Stimulated activated naive B cell treated with anti-CD40 and anti-IgM and Interleukin-4, amounts not matched to agents 10 μg/mL and 1 μg/mL and 100 μg/mL, for 72 hours (primary cell): Measurements from ENCODE around the gene NPM1.
"Not testable (repeated sequence)": the region's sequence is repeated elsewhere in the genome, so short reads cannot be mapped to it uniquely, and the experiment has no call there.

Experiments used
- ATAC-seq, 2 donors: fragments of 150-1000 bp; cut with Tn5 transposase; replicated peaks; 2 replicates each; pipeline ENCODE4 v1.10.0; 2021; ENCODE audit warnings: moderate library complexity in 1 of 2
- DNase-seq: peaks from one replicate; pipeline ENCODE4 v3.0.0; 2021
- H3K27ac Mint-ChIP-seq: one replicate; pipeline ENCODE4 v1.8.0; 2022; ENCODE audit warnings: mild to moderate bottlenecking, mixed read lengths
- H3K27me3 Mint-ChIP-seq, 2 donors: one replicate each; pipeline ENCODE4 v1.8.0; 2022; ENCODE audit warnings: mixed read lengths in 2 of 2
- H3K36me3 Mint-ChIP-seq, 2 donors: one replicate each; pipeline ENCODE4 v1.8.0; 2022; ENCODE audit warnings: mixed read lengths in 2 of 2, mild to moderate bottlenecking in 1 of 2
- H3K4me1 Mint-ChIP-seq, 2 donors: one replicate each; pipeline ENCODE4 v1.8.0; 2022; ENCODE audit warnings: mixed read lengths in 2 of 2, mild to moderate bottlenecking in 1 of 2
- H3K4me3 Mint-ChIP-seq, 2 donors: one replicate each; pipeline ENCODE4 v1.8.0; 2022; ENCODE audit warnings: mild to moderate bottlenecking in 2 of 2, mixed read lengths in 2 of 2, moderate library complexity in 1 of 2
- H3K9me3 Mint-ChIP-seq, 2 donors: one replicate each; pipeline ENCODE4 v1.8.0; 2022; ENCODE audit warnings: mixed read lengths in 2 of 2, mild to moderate bottlenecking in 1 of 2

The NPM1 gene

DNA sequence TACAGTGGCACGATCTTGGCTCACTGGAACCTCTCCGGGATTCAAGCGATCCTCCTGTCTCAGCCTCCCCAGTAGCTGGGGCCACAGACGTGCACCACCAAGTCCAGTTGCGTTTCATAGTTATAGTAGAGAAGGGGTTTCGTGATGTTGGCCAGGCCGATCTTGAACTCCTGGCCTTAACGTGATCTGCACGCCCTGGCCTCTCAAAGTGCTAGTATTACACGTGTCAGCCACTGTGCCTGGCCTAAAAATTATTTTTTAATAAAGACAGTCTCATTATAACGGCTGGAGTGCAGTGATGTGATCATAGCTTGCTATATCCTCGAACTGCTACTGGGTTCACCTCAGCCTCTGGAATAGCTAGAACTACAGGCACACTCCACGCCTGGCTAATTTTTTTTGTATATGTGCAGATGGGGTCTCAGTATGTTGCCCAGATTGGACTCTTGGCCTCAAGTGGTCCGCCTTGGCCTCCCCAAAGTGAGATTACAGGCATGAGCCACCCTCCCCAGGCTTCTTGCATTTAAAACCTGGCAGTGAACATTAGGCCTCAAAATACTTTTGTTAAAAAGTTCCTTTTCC is 4.4 kb downstream of the NPM1 start:
- Mint-ChIP-seq H3K27me3 (peaks cover 0 to 4% of the 10 kb centered on the region in 2 donors), H3K4me3 (peak overlapping the region; percentile 21 to 44), H3K9me3 (no peaks in the 10 kb centered on the region), H3K4me1 (peaks cover 31 to 77% of the 10 kb centered on the region in 2 donors), H3K36me3 (peaks cover 64 to 73% of the 10 kb centered on the region in 2 donors), H3K27ac (peak overlapping the region; percentile 59)
- DNase-seq (no peak), ATAC-seq (no peak)

- no peak for ATAC-seq
- peaks cover 66 to 72% of the 10 kb centered on the region in 2 donors for H3K36me3 Mint-ChIP-seq
- peaks cover 29 to 75% of the 10 kb centered on the region in 2 donors for H3K4me1 Mint-ChIP-seq
- DNase-seq = no peak
- peaks cover 0 to 2% of the 10 kb centered on the region in 2 donors for H3K27me3 Mint-ChIP-seq
- no peaks in the 10 kb centered on the region for H3K9me3 Mint-ChIP-seq
- H3K27ac Mint-ChIP-seq = peak overlapping the region; percentile 81
- peak overlapping the region; percentile 50 to 62 for H3K4me3 Mint-ChIP-seq
Measured at GRCh38 chr5:171392585-171393159, 5.0 kb downstream of the NPM1 start.

DNA sequence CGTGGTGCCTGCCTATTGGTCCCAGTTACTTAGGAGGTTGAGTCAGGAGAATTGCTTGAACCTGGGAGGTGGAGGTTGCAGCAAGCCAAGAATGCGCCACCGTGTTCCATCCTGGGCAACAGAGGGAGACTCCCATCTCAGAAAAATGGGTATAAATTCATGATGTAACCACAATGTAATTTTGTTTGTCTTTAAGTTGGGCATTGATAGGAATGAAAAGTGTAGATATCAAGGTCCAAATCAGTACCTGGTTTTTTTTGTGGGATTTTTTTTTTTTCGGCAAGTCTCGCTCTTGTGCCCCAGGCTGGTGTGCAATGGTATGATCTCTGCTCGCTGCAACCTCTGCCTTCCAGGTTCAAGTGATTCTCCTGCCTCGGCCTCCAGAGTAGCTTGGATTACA is 7.4 kb downstream of the NPM1 start:
- DNase-seq (no peak), ATAC-seq (no peak)
- H3K4me3 Mint-ChIP-seq = no peak overlapping the region
- peaks cover 54 to 62% of the 10 kb centered on the region in 2 donors for H3K36me3 Mint-ChIP-seq
- peaks cover 24 to 62% of the 10 kb centered on the region in 2 donors for H3K4me1 Mint-ChIP-seq
- H3K9me3 Mint-ChIP-seq = no peaks in the 10 kb centered on the region
- H3K27ac Mint-ChIP-seq = peak overlapping the region; percentile 42
- H3K27me3 Mint-ChIP-seq = no peaks in the 10 kb centered on the region

DNA sequence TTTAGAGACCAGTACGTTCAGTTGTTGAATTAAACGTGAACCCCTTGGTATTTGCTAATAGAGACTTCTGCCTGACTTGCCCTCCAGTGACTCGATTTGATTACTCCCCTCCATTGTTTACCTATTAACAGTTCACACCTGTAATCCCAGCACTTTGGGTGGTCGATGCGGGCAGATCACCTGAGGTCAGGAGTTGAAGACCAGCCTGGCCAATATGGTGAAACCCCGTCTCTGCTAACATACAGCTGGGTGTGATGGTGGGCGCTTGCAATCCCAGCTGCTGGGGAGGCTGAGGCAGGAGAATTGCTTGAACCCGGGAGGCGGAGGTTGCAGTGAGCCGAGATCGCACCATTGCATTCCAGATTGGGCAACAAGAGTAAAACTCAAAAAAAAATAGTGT is 8.9 kb downstream of the NPM1 start:
- not testable (repeated sequence) for DNase-seq, H3K27me3 Mint-ChIP-seq, ATAC-seq, H3K9me3 Mint-ChIP-seq, H3K27ac Mint-ChIP-seq, H3K4me3 Mint-ChIP-seq
- peaks cover 56 to 60% of the 10 kb centered on the region in 2 donors for H3K36me3 Mint-ChIP-seq
- H3K4me1 Mint-ChIP-seq = peaks cover 16 to 53% of the 10 kb centered on the region in 2 donors

DNA sequence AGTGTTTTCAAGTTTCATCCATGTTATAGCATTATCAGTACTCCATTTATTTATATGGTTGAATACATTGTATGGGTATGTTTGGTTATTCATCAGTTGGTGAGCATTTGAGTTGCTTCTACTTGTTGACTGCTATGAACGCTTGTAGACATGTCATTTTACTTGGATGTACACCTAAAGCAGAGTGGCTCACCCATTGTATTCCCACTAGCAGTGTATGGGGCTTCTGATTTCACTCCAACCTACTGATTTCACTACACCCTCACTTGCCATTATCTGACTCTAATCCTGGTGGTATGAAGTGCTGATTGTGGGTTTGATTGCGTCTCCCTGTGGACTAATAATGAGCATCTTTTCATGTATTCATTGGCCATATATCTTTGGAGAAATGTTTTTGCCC is 9.5 kb downstream of the NPM1 start:
- DNase-seq (no peak), ATAC-seq (no peak)
- no peak overlapping the region for H3K27ac Mint-ChIP-seq
- no peak overlapping the region for H3K4me3 Mint-ChIP-seq
- H3K9me3 Mint-ChIP-seq = no peaks in the 10 kb centered on the region
- H3K36me3 Mint-ChIP-seq = peaks cover 56 to 63% of the 10 kb centered on the region in 2 donors
- H3K27me3 Mint-ChIP-seq = no peaks in the 10 kb centered on the region
- H3K4me1 Mint-ChIP-seq = peaks cover 14 to 49% of the 10 kb centered on the region in 2 donors

GRCh38 chr5:171397599-171397998 is 9.9 kb downstream of the NPM1 start:
- Mint-ChIP-seq H3K9me3 (no peaks in the 10 kb centered on the region), H3K27me3 (no peaks in the 10 kb centered on the region), H3K27ac (no peak overlapping the region), H3K36me3 (peaks cover 54 to 62% of the 10 kb centered on the region in 2 donors), H3K4me3 (no peak overlapping the region), H3K4me1 (peaks cover 13 to 45% of the 10 kb centered on the region in 2 donors)
- no peak for DNase-seq
- ATAC-seq = no peak

DNA sequence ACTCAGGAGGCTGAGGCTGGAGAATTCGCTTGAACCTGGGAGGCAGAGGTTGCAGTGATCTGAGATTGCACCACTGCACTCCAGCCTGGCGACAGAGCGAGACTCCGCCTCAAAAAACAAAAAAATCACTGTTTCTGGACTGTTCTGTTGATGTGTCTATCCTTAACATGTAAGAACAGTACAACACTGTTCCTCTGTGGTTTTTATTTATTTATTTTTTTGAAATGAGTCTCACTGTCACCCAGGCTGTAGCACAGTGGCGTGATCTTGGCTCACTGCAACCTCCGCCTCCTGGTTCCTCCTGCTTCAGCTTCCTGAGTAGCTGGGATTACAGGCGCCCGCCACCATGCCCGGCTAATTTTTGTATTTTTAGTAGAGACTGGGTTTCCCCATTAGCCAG is 11.0 kb downstream of the NPM1 start:
- H3K27ac Mint-ChIP-seq, H3K9me3 Mint-ChIP-seq, H3K4me3 Mint-ChIP-seq, ATAC-seq, H3K27me3 Mint-ChIP-seq, DNase-seq: not testable (repeated sequence)
- H3K36me3 Mint-ChIP-seq = peaks cover 47 to 55% of the 10 kb centered on the region in 2 donors
- peaks cover 8 to 35% of the 10 kb centered on the region in 2 donors for H3K4me1 Mint-ChIP-seq

DNA sequence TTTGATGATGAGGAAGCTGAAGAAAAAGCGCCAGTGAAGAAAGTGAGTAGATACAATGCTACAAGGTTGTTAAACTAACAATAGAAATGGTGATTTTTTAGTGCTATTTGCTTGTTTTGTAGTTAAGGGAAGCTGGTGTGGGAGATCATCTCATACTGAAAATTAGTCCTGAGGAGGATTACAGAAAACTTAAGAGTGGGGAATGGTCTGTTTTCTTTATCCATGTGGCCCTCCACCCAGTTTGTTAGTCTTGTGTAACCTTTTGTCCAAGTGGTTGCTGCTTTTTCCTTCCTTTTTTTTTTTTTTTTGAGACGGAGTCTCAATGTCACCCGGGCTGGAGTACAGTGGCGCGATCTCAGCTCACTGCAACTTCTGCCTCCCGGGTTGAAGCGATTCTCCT is 12.5 kb downstream of the NPM1 start:
- no peak overlapping the region for H3K4me3 Mint-ChIP-seq
- H3K36me3 Mint-ChIP-seq = peaks cover 43 to 51% of the 10 kb centered on the region in 2 donors
- DNase-seq (no peak), ATAC-seq (no peak)
- no peak overlapping the region for H3K27ac Mint-ChIP-seq
- no peaks in the 10 kb centered on the region for H3K27me3 Mint-ChIP-seq
- peaks cover 8 to 33% of the 10 kb centered on the region in 2 donors for H3K4me1 Mint-ChIP-seq
- H3K9me3 Mint-ChIP-seq = no peaks in the 10 kb centered on the region

DNA sequence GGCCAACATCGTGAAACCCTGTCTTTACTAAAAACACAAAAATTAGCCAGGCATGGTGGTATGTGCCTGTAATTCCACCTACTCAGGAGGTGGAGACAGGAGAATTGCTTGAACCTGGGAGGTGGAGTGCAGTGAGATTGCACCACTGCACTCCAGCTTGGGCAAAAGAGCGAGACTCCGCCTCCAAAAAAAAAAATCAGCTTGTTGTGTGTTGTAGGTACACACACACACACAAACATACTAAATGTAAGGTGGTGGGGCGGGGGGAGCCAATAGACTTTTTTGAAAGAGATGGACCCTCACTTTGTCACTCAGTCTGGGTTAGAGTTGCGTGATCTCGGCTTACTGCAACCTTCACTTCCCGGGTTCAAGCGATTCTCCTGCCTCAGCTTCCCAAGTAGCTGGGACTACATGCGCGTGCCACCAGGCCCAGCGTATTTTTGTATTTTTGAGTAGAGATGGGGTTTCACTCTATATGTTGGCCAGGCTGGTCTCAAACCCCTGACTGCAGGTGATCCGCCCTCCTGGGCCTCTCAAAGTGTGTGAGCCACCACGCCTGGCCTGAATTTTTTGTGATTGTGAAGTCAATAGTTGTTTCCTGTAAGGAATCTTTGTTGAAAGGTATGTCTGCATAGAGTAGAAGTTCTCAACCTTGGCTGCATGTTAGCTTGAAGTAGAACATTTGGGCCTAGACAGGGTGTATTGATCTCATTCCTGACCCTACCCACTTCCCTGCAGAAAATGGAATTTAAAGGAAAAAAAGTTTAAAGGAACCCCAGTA is 13.7 kb downstream of the NPM1 start:
- H3K4me3 Mint-ChIP-seq = no peak overlapping the region
- no peaks in the 10 kb centered on the region for H3K27me3 Mint-ChIP-seq
- H3K9me3 Mint-ChIP-seq = no peaks in the 10 kb centered on the region
- ATAC-seq = no peak
- peaks cover 9 to 33% of the 10 kb centered on the region in 2 donors for H3K4me1 Mint-ChIP-seq
- no peak overlapping the region for H3K27ac Mint-ChIP-seq
- DNase-seq = no peak
- H3K36me3 Mint-ChIP-seq = peaks cover 47 to 57% of the 10 kb centered on the region in 2 donors

DNA sequence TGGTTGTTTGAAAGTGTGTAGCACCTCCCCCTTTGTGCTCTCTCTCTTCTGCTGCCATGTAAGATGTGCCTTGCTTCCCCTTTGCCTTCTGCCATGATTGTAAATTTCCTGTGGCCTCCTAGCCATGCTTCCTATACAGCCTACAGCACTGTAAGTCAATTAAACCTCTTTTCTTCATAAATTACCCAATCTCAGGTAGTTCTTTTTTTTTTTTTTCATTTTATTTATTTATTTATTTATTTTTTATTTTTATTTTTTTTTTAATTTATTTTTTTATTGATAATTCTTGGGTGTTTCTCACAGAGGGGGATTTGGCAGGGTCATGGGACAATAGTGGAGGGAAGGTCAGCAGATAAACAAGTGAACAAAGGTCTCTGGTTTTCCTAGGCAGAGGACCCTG is 15.1 kb downstream of the NPM1 start:
- DNase-seq, H3K27me3 Mint-ChIP-seq, H3K27ac Mint-ChIP-seq, ATAC-seq, H3K9me3 Mint-ChIP-seq, H3K4me3 Mint-ChIP-seq: not testable (repeated sequence)
- peaks cover 7 to 31% of the 10 kb centered on the region in 2 donors for H3K4me1 Mint-ChIP-seq
- peaks cover 50 to 59% of the 10 kb centered on the region in 2 donors for H3K36me3 Mint-ChIP-seq

GRCh38 chr5:171405615-171406014 is 18.0 kb downstream of the NPM1 start:
- Mint-ChIP-seq H3K4me1 (peaks cover 5 to 24% of the 10 kb centered on the region in 2 donors), H3K4me3 (no peak overlapping the region), H3K27me3 (no peaks in the 10 kb centered on the region), H3K9me3 (no peaks in the 10 kb centered on the region), H3K36me3 (peaks cover 42 to 59% of the 10 kb centered on the region in 2 donors), H3K27ac (peak overlapping the region; percentile 71)
- DNase-seq (no peak), ATAC-seq (peak in 1 of 2 donors; percentile 42)

GRCh38 chr5:171407234-171407633 is 19.6 kb downstream of the NPM1 start:
- ATAC-seq (no peak), DNase-seq (no peak)
- Mint-ChIP-seq H3K36me3 (peaks cover 39 to 61% of the 10 kb centered on the region in 2 donors), H3K4me3 (no peak overlapping the region), H3K27me3 (no peaks in the 10 kb centered on the region), H3K27ac (no peak overlapping the region), H3K4me1 (peaks cover 5 to 28% of the 10 kb centered on the region in 2 donors), H3K9me3 (no peaks in the 10 kb centered on the region)

DNA sequence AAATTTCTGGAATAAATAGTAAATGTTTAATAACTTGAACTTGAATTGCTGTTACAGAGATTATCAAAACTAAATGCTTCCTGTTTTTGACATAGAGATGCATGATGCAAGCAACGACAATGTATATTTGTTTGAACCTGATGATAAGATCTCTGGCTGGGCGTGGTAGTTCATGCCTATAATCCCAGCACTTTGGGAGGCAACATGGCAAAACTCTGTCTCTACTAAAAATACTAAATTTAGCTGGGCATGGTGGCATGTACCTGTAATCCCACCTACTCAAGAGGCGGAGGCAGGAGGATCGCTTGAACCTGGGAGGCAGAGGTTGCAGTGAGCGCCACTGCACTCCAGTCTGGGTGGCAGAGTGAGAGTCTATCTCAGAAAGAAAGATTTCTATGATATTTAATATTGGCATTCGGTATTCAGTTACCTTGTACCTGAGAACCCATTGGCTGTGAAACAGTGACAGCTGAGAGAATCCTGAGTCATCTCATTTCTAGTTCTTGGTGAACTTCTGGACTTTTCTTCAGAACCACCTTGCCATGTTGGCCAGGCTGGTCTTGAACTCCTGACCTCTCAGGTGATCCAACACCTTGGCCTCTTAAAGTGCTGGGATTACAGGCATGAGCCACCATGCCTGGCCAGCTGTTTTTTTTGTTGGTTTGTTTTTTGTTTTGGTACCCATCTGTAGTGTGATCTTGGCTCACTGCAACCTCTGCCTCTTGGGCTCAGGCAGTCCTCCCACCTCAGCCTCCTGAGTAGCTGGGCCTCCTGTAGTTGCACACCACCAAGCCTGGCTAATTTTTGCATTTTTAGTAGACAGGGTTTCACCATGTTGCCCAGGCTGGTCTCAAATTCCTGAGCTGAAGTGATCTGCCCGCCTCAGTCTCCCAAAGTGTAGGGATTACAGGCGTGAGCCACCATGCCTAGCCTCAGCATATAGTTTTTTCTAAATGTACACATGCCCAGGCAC is 21.8 kb downstream of the NPM1 start:
- Mint-ChIP-seq H3K27me3 (no peaks in the 10 kb centered on the region), H3K27ac (no peak overlapping the region), H3K9me3 (no peaks in the 10 kb centered on the region), H3K4me1 (peaks cover 5 to 28% of the 10 kb centered on the region in 2 donors), H3K4me3 (no peak overlapping the region), H3K36me3 (peaks cover 46 to 73% of the 10 kb centered on the region in 2 donors)
- ATAC-seq (no peak), DNase-seq (no peak)

DNA sequence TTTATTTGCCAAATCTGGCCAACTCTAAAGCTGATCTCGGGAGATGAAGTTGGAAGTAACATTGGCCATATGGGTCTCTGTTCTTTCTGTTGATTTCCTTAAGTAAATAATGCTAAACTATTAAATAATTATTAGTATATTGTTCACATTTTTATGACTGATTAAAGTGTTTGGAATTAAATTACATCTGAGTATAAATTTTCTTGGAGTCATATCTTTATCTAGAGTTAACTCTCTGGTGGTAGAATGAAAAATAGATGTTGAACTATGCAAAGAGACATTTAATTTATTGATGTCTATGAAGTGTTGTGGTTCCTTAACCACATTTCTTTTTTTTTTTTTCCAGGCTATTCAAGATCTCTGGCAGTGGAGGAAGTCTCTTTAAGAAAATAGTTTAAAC is 22.5 kb downstream of the NPM1 start:
- no peak for ATAC-seq
- no peak for DNase-seq
- Mint-ChIP-seq H3K27me3 (no peaks in the 10 kb centered on the region), H3K9me3 (no peaks in the 10 kb centered on the region), H3K4me3 (no peak overlapping the region), H3K27ac (no peak overlapping the region), H3K36me3 (peaks cover 46 to 73% of the 10 kb centered on the region in 2 donors), H3K4me1 (peaks cover 5 to 28% of the 10 kb centered on the region in 2 donors)
